Breast epithelium (tissue), 4 donors: Measurements from ENCODE around the gene DOK4. TPM values are rescaled to one million over a fixed set of nuclear protein-coding genes. Genes with fewer than 3 reads are reported as not detected.

Experiments used
- DNase-seq, 2 donors: peaks; one replicate each; pipeline ENCODE4 v3.0.0-alpha.2; 2019; ENCODE audit warnings: low spot score in 2 of 2
- H3K27ac ChIP-seq, 2 donors: fragments of 200-600 bp; sonication (generic) in 1 of 2; one replicate each; pipeline ENCODE4 v1.5.1; 2016 to 2019; ENCODE audit warnings: mild to moderate bottlenecking in 1 of 2
- H3K27me3 ChIP-seq, 2 donors: fragments of 200-600 bp; sonication (generic) in 1 of 2; one replicate each; pipeline versions ENCODE4 v1.5.1 to v1.6.0; 2017 to 2019; ENCODE audit warnings: control low read depth in 1 of 2, mild to moderate bottlenecking in 1 of 2
- H3K36me3 ChIP-seq: fragments of 200-600 bp; one replicate; pipeline ENCODE4 v1.5.1; 2019
- H3K4me1 ChIP-seq, 2 donors: fragments of 200-600 bp; sonication (generic); one replicate each; pipeline ENCODE4 v1.5.1; 2016 to 2019; ENCODE audit warnings: control low read depth in 1 of 2
- H3K4me3 ChIP-seq, 3 donors: fragments of 200-600 bp; sonication (generic); 1 replicate in 2 of 3; 2 replicates in 1 of 3; pipeline ENCODE4 v1.5.1; 2016 to 2019; ENCODE audit warnings: mild to moderate bottlenecking in 3 of 3, moderate library complexity in 2 of 3
- H3K9me3 ChIP-seq, 2 donors: fragments of 200-600 bp; sonication (generic) in 1 of 2; one replicate each; pipeline ENCODE4 v1.5.1; 2016 to 2019; ENCODE audit warnings: control low read depth in 1 of 2
- CTCF ChIP-seq, 3 donors: fragments of 450-650 bp; IDR thresholded peaks; one replicate each; pipeline ENCODE4 v1.5.1; 2016 to 2017; ENCODE audit warnings: antibody characterized with exemption in 3 of 3, mild to moderate bottlenecking in 3 of 3, moderate library complexity in 3 of 3
- POLR2A ChIP-seq: fragments of 450-650 bp; IDR thresholded peaks from one replicate; pipeline ENCODE4 v1.6.1; 2016; ENCODE audit warnings: antibody characterized with exemption, mild to moderate bottlenecking, moderate library complexity
- POLR2AphosphoS5 ChIP-seq, 3 donors: sonication (generic); formaldehyde crosslinking; IDR thresholded peaks; one replicate each; pipeline ENCODE4 v1.6.1; 2017; ENCODE audit warnings: antibody characterized with exemption in 3 of 3
- intact Hi-C: fragments of 100-400 bp; cut with DNase I; formaldehyde crosslinking; loops from one replicate; pipeline ENCODE4 v1.15.1; 2023; ENCODE audit warnings: low total_unique reads
- total RNA-seq, 3 donors: library from RNA; depleted of rRNA; stranded (reverse); fragments of >200 nt; gene quantifications; one replicate each; pipeline ENCODE4 v1.1.0, GENCODE V29; 2016

Gene DOK4
- total RNA-seq, 3 donors from 2014 or later, result 13.1 to 20.3 (median 17.6) TPM

GRCh38 chr16:57512296-57513001 lies 26.2 kb upstream of the DOK4 start:
- H3K27me3 ChIP-seq, result no peaks in the 10 kb centered on the region
- no peaks in the 10 kb centered on the region for H3K4me1 ChIP-seq
- no peaks in the 10 kb centered on the region for H3K36me3 ChIP-seq
- no peaks in the 10 kb centered on the region for H3K9me3 ChIP-seq
- intact Hi-C loops, result no loop called here
- H3K27ac ChIP-seq, result no peak overlapping the region
- no peak for DNase-seq
- TF ChIP-seq POLR2A, result no peak
- TF ChIP-seq POLR2AphosphoS5 (IDR thresholded peaks at IDR 0.05), result no peak
- no peak for TF ChIP-seq CTCF (IDR thresholded peaks at IDR 0.05)
- H3K4me3 ChIP-seq, result no peak overlapping the region

GRCh38 chr16:57510016-57510871 lies 24.0 kb upstream of the DOK4 start:
- Histone ChIP-seq H3K27ac (no peak overlapping the region), H3K4me1 (no peaks in the 10 kb centered on the region), H3K4me3 (no peak overlapping the region), H3K27me3 (no peaks in the 10 kb centered on the region), H3K9me3 (no peaks in the 10 kb centered on the region), H3K36me3 (no peaks in the 10 kb centered on the region)
- no peak for DNase-seq
- TF ChIP-seq POLR2AphosphoS5 (IDR thresholded peaks at IDR 0.05) (no peak), CTCF (IDR thresholded peaks at IDR 0.05) (no peak), POLR2A (no peak)
- intact Hi-C loops, result no loop called here

- no peaks in the 10 kb centered on the region for H3K4me1 ChIP-seq
- DNase-seq, result no peak
- TF ChIP-seq POLR2A, result no peak
- no peak for TF ChIP-seq POLR2AphosphoS5 (IDR thresholded peaks at IDR 0.05)
- no peak for TF ChIP-seq CTCF (IDR thresholded peaks at IDR 0.05)
- H3K27me3 ChIP-seq, result no peaks in the 10 kb centered on the region
- no peak overlapping the region for H3K27ac ChIP-seq
- H3K4me3 ChIP-seq, result no peak overlapping the region
- no peaks in the 10 kb centered on the region for H3K36me3 ChIP-seq
- intact Hi-C loops, result no loop called here
- H3K9me3 ChIP-seq, result no peaks in the 10 kb centered on the region
These were observed 23.1 kb upstream of the DOK4 start for GRCh38 chr16:57509231-57509923.

GRCh38 chr16:57508035-57508425 lies 21.7 kb upstream of the DOK4 start:
- H3K27ac ChIP-seq, result no peak overlapping the region
- H3K4me1 ChIP-seq, result no peaks in the 10 kb centered on the region
- TF ChIP-seq CTCF (IDR thresholded peaks at IDR 0.05) (no peak), POLR2A (no peak), POLR2AphosphoS5 (IDR thresholded peaks at IDR 0.05) (no peak)
- intact Hi-C loops, result no loop called here
- H3K27me3 ChIP-seq, result no peaks in the 10 kb centered on the region
- H3K36me3 ChIP-seq, result no peaks in the 10 kb centered on the region
- H3K4me3 ChIP-seq, result no peak overlapping the region
- no peak for DNase-seq
- H3K9me3 ChIP-seq, result no peaks in the 10 kb centered on the region
